Small intestine (tissue), 7 donors: Measurements from ENCODE around the gene FNIP2. TPM values are rescaled to one million over a fixed set of nuclear protein-coding genes. Genes with fewer than 3 reads are reported as not detected.
"Not testable (repeated sequence)": the region's sequence is repeated elsewhere in the genome, so short reads cannot be mapped to it uniquely, and the experiment has no call there.

Source experiments
- DNase-seq, 2 donors: peaks; one replicate each; pipeline versions ENCODE4 v3.0.0 to v3.0.0-alpha.2; 2013
- FAIRE-seq: peaks from 2 replicates; lab custom pipeline; 2012; peaks lifted over from hg19 to GRCh38; lab: Jason Lieb, UNC
- H3K27ac ChIP-seq, 3 donors: one replicate each; pipeline ENCODE4 v1.5.1; 2013; ENCODE audit warnings: low read length in 2 of 3, mild to moderate bottlenecking in 2 of 3, control low read depth in 1 of 3, inconsistent platforms in 1 of 3, low read depth in 1 of 3, moderate library complexity in 1 of 3
- H3K27me3 ChIP-seq, 3 donors: one replicate each; pipeline ENCODE4 v1.6.1; 2013; ENCODE audit warnings: low read length in 3 of 3, inconsistent platforms in 1 of 3; ENCODE audit not compliant: control insufficient read depth in 3 of 3, insufficient read depth in 3 of 3
- H3K36me3 ChIP-seq, 3 donors: one replicate each; pipeline ENCODE4 v1.6.1; 2013; ENCODE audit warnings: low read length in 3 of 3, inconsistent platforms in 1 of 3, low read depth in 1 of 3, mild to moderate bottlenecking in 1 of 3, moderate library complexity in 1 of 3; ENCODE audit not compliant: control insufficient read depth in 3 of 3, insufficient read depth in 2 of 3
- H3K4me1 ChIP-seq, 3 donors: one replicate each; pipeline ENCODE4 v1.6.1; 2013; ENCODE audit warnings: low read length in 2 of 3, inconsistent platforms in 1 of 3, low read depth in 1 of 3, mild to moderate bottlenecking in 1 of 3, moderate library complexity in 1 of 3; ENCODE audit not compliant: control insufficient read depth in 3 of 3, insufficient read depth in 2 of 3
- H3K4me3 ChIP-seq, 3 donors: one replicate each; pipeline ENCODE4 v1.5.1; 2013; ENCODE audit warnings: low read length in 3 of 3, control low read depth in 1 of 3, inconsistent platforms in 1 of 3, low read depth in 1 of 3, mild to moderate bottlenecking in 1 of 3, moderate library complexity in 1 of 3
- H3K9me3 ChIP-seq, 2 donors: one replicate each; pipeline ENCODE4 v1.6.1; 2013; ENCODE audit warnings: low read depth in 1 of 2, low read length in 1 of 2; ENCODE audit not compliant: control insufficient read depth in 2 of 2, insufficient read depth in 1 of 2
- WGBS, 3 donors: extraction: QIAGEN DNeasy Blood & Tissue Kit; methylation state at CpG; one replicate each; pipeline ENCODE4 v1.1.7; 2013; 5-methylcytosine and 5-hydroxymethylcytosine counted together
- polyA plus RNA-seq, 4 donors: library from polyadenylated mRNA; stranded (reverse) in 3 of 4; unstranded in 1 of 4; fragments of 200-250 nt in 3 of 4; fragments of 120-200 nt in 1 of 4; gene quantifications; one replicate each; pipeline versions ENCODE4 v1.2.1 to v1.2.3, GENCODE V29; 2013
- donor health status: healthy with polysubstance abuse.
- donor health status: control.
- donor health status: control.
- donor health status: Bipolar disorder and iron deficiency.
- donor health status: healthy.

The FNIP2 gene
- polyA plus RNA-seq, 4 donors: 3.5 to 25.2 (median 6.7) TPM

GRCh38 chr4:158729716-158730559 is 38.9 kb upstream of the FNIP2 start:
- Histone ChIP-seq H3K9me3 (no peaks in the 10 kb centered on the region), H3K4me1 (no peaks in the 10 kb centered on the region), H3K27me3 (no peaks in the 10 kb centered on the region), H3K36me3 (no peaks in the 10 kb centered on the region), H3K4me3 (no peak overlapping the region), H3K27ac (no peak overlapping the region)
- WGBS, 3 donors: 19 to 25% (median 20%) methylated on average over 5 of the region's 5 CpGs
- FAIRE-seq: no peak
- peak; percentile 64 to 65 for DNase-seq

GRCh38 chr4:158738866-158739265 is 30.0 kb upstream of the FNIP2 start:
- Histone ChIP-seq H3K4me1 (no peaks in the 10 kb centered on the region), H3K27ac (no peak overlapping the region), H3K36me3 (no peaks in the 10 kb centered on the region), H3K27me3 (peaks cover 0 to 2% (median 0%) of the 10 kb centered on the region in 3 donors), H3K9me3 (no peaks in the 10 kb centered on the region), H3K4me3 (no peak overlapping the region)
- 94 to 98% (median 97%) methylated on average over 2 of the region's 2 CpGs for WGBS, 3 donors
- FAIRE-seq (no peak), DNase-seq (no peak)

- Histone ChIP-seq H3K27me3 (peaks cover 0 to 2% (median 0%) of the 10 kb centered on the region in 3 donors), H3K4me1 (no peaks in the 10 kb centered on the region), H3K27ac (no peak overlapping the region), H3K4me3 (no peak overlapping the region), H3K9me3 (peaks cover 0 to 4% of the 10 kb centered on the region in 2 donors), H3K36me3 (no peaks in the 10 kb centered on the region)
- FAIRE-seq: no peak
- DNase-seq: no peak
- WGBS, 3 donors: 92 to 100% (median 94%) methylated on average over 2 of the region's 2 CpGs
Observed at GRCh38 chr4:158739600-158739999, 29.2 kb upstream of the FNIP2 start.

- DNase-seq (no peak), FAIRE-seq (no peak)
- H3K4me3 ChIP-seq: no peak overlapping the region
Observed at GRCh38 chr4:158741326-158742021, 27.4 kb upstream of the FNIP2 start.

GRCh38 chr4:158746537-158746936 is 22.3 kb upstream of the FNIP2 start:
- peaks cover 0 to 14% of the 10 kb centered on the region in 2 donors for H3K9me3 ChIP-seq
- H3K27ac ChIP-seq, H3K4me3 ChIP-seq, DNase-seq, H3K36me3 ChIP-seq, FAIRE-seq, H3K27me3 ChIP-seq, H3K4me1 ChIP-seq: not testable (repeated sequence)
- 96 to 98% (median 97%) methylated on average over 11 to 31 of the region's 31 CpGs for WGBS, 3 donors

More at GRCh38 chr4:158741326-158742021, 27.4 kb upstream of the FNIP2 start:
- peaks cover 0 to 5% of the 10 kb centered on the region in 2 donors for H3K9me3 ChIP-seq
- peaks cover 0 to 2% (median 0%) of the 10 kb centered on the region in 3 donors for H3K27me3 ChIP-seq
- WGBS, 3 donors: 74 to 81% (median 75%) methylated on average over 3 of the region's 3 CpGs
- no peaks in the 10 kb centered on the region for H3K4me1 ChIP-seq
- no peaks in the 10 kb centered on the region for H3K36me3 ChIP-seq
- no peak overlapping the region for H3K27ac ChIP-seq

- Histone ChIP-seq H3K4me1 (no peaks in the 10 kb centered on the region), H3K27me3 (no peaks in the 10 kb centered on the region), H3K9me3 (peaks cover 0 to 9% of the 10 kb centered on the region in 2 donors), H3K4me3 (no peak overlapping the region), H3K36me3 (no peaks in the 10 kb centered on the region), H3K27ac (no peak overlapping the region)
- 66 to 85% (median 83%) methylated on average over 3 of the region's 3 CpGs for WGBS, 3 donors
- no peak for FAIRE-seq
- no peak for DNase-seq
Observed at GRCh38 chr4:158750379-158750778, 18.4 kb upstream of the FNIP2 start.

GRCh38 chr4:158754385-158755180 is 14.2 kb upstream of the FNIP2 start:
- Histone ChIP-seq H3K36me3 (no peaks in the 10 kb centered on the region), H3K9me3 (peaks cover 0 to 6% of the 10 kb centered on the region in 2 donors), H3K27ac (no peak overlapping the region), H3K4me3 (no peak overlapping the region), H3K27me3 (no peaks in the 10 kb centered on the region), H3K4me1 (no peaks in the 10 kb centered on the region)
- FAIRE-seq (no peak), DNase-seq (no peak)
- WGBS, 3 donors: 94 to 97% (median 96%) methylated on average over 5 of the region's 5 CpGs

GRCh38 chr4:158755819-158756218 is 13.0 kb upstream of the FNIP2 start:
- FAIRE-seq, H3K27ac ChIP-seq, H3K4me3 ChIP-seq, H3K4me1 ChIP-seq, H3K27me3 ChIP-seq, H3K36me3 ChIP-seq, H3K9me3 ChIP-seq, DNase-seq: not testable (repeated sequence)
- 88 to 92% (median 90%) methylated on average over 7 of the region's 7 CpGs for WGBS, 3 donors
